GM12865 (cell line): ENCODE results near the gene RAPGEF2.

Source experiments
- DNase-seq: peaks from one replicate; pipeline ENCODE4 v3.0.0; 2010; ENCODE audit warnings: low read depth
- H3K4me3 ChIP-seq: 2 replicates; pipeline ENCODE4 v1.5.1; 2011; ENCODE audit warnings: mild to moderate bottlenecking, low read depth, low read length, control low read depth
- CTCF ChIP-seq: IDR thresholded peaks from 2 replicates; pipeline ENCODE4 v1.5.1; 2011; ENCODE audit warnings: low read length, control low read depth, low read depth, inconsistent platforms; ENCODE audit not compliant: insufficient read depth; ENCODE audit errors: missing control alignments

Gene RAPGEF2

GRCh38 chr4:159210975-159211374, 108.1 kb downstream of the RAPGEF2 start:
- no peak for DNase-seq
- no peak for TF ChIP-seq CTCF
- H3K4me3 ChIP-seq = no peak overlapping the region

- no peak for DNase-seq
- TF ChIP-seq CTCF = no peak
These were observed 109.9 kb downstream of the RAPGEF2 start for GRCh38 chr4:159212675-159213293.

GRCh38 chr4:159216834-159217233, 114.0 kb downstream of the RAPGEF2 start:
- no peak overlapping the region for H3K4me3 ChIP-seq
- no peak for TF ChIP-seq CTCF
- no peak for DNase-seq

More at GRCh38 chr4:159212675-159213293, 109.9 kb downstream of the RAPGEF2 start:
- no peak overlapping the region for H3K4me3 ChIP-seq

- no peak overlapping the region for H3K4me3 ChIP-seq
- no peak for DNase-seq
- TF ChIP-seq CTCF = no peak
These were observed 117.0 kb downstream of the RAPGEF2 start for GRCh38 chr4:159219862-159220261.

- DNase-seq = no peak
- H3K4me3 ChIP-seq = no peak overlapping the region
- no peak for TF ChIP-seq CTCF
These were observed 117.5 kb downstream of the RAPGEF2 start for GRCh38 chr4:159220353-159220752.

- no peak for TF ChIP-seq CTCF
- no peak for DNase-seq
- no peak overlapping the region for H3K4me3 ChIP-seq
These were observed 118.4 kb downstream of the RAPGEF2 start for GRCh38 chr4:159221280-159221679.

- no peak for DNase-seq
- no peak for TF ChIP-seq CTCF
- no peak overlapping the region for H3K4me3 ChIP-seq
These were observed 119.2 kb downstream of the RAPGEF2 start for GRCh38 chr4:159222043-159222552.
